ENCODE data around the gene ACKR3. TPM values are rescaled to one million over a fixed set of nuclear protein-coding genes. Genes with fewer than 3 reads are reported as not detected.

Gene ACKR3
- total RNA-seq, 1 donor from 2014 or later = 0.65 TPM

- Mint-ChIP-seq H3K27ac (no peak overlapping the region), H3K27me3 (ENCODE audit: insufficient read depth) (peaks cover 11% of the 10 kb centered on the region), H3K9me3 (no peaks in the 10 kb centered on the region), H3K4me1 (ENCODE audit: low read depth) (peaks cover 6% of the 10 kb centered on the region), H3K36me3 (ENCODE audit: low read depth) (no peaks in the 10 kb centered on the region), H3K4me3 (no peak overlapping the region)
- no peak for DNase-seq (ENCODE audit: low spot score)
- intact Hi-C loops (cut with micrococcal nuclease) = no loop called here
Observed at GRCh38 chr2:236603361-236604015, 33.9 kb downstream of the ACKR3 start.

- H3K27me3 Mint-ChIP-seq (ENCODE audit: insufficient read depth) = peaks cover 17% of the 10 kb centered on the region
Observed at GRCh38 chr2:236604575-236605344, 35.1 kb downstream of the ACKR3 start.

GRCh38 chr2:236605345-236605734 lies 35.7 kb downstream of the ACKR3 start:
- peaks cover 6% of the 10 kb centered on the region for H3K4me1 Mint-ChIP-seq (ENCODE audit: low read depth)
- peaks cover 17% of the 10 kb centered on the region for H3K27me3 Mint-ChIP-seq (ENCODE audit: insufficient read depth)
- H3K36me3 Mint-ChIP-seq (ENCODE audit: low read depth) = no peaks in the 10 kb centered on the region
- no peaks in the 10 kb centered on the region for H3K9me3 Mint-ChIP-seq
- no peak for DNase-seq (ENCODE audit: low spot score)
- H3K4me3 Mint-ChIP-seq = no peak overlapping the region
- H3K27ac Mint-ChIP-seq = no peak overlapping the region
- intact Hi-C loops (cut with micrococcal nuclease) = no loop called here

More at GRCh38 chr2:236604575-236605344, 35.1 kb downstream of the ACKR3 start:
- H3K36me3 Mint-ChIP-seq (ENCODE audit: low read depth) = no peaks in the 10 kb centered on the region
- intact Hi-C loops (cut with micrococcal nuclease) = no loop called here
- peaks cover 6% of the 10 kb centered on the region for H3K4me1 Mint-ChIP-seq (ENCODE audit: low read depth)
- H3K4me3 Mint-ChIP-seq = no peak overlapping the region
- no peak overlapping the region for H3K27ac Mint-ChIP-seq
- no peak for DNase-seq (ENCODE audit: low spot score)
- no peaks in the 10 kb centered on the region for H3K9me3 Mint-ChIP-seq

- H3K27me3 Mint-ChIP-seq (ENCODE audit: insufficient read depth) = peaks cover 17% of the 10 kb centered on the region
- peaks cover 6% of the 10 kb centered on the region for H3K4me1 Mint-ChIP-seq (ENCODE audit: low read depth)
- H3K27ac Mint-ChIP-seq = no peak overlapping the region
- H3K9me3 Mint-ChIP-seq = no peaks in the 10 kb centered on the region
- no peak overlapping the region for H3K4me3 Mint-ChIP-seq
- no peaks in the 10 kb centered on the region for H3K36me3 Mint-ChIP-seq (ENCODE audit: low read depth)
- DNase-seq (ENCODE audit: low spot score) = no peak
- intact Hi-C loops (cut with micrococcal nuclease) = no loop called here
Observed at GRCh38 chr2:236606023-236606422, 36.4 kb downstream of the ACKR3 start.

- Mint-ChIP-seq H3K4me3 (no peak overlapping the region), H3K9me3 (no peaks in the 10 kb centered on the region), H3K27me3 (ENCODE audit: insufficient read depth) (peaks cover 12% of the 10 kb centered on the region), H3K4me1 (ENCODE audit: low read depth) (peaks cover 6% of the 10 kb centered on the region), H3K36me3 (ENCODE audit: low read depth) (no peaks in the 10 kb centered on the region), H3K27ac (no peak overlapping the region)
- intact Hi-C loops (cut with micrococcal nuclease) = no loop called here
- no peak for DNase-seq (ENCODE audit: low spot score)
Observed at GRCh38 chr2:236607471-236608187, 38.0 kb downstream of the ACKR3 start.

GRCh38 chr2:236608188-236608525 lies 38.5 kb downstream of the ACKR3 start:
- Mint-ChIP-seq H3K27ac (no peak overlapping the region), H3K4me3 (no peak overlapping the region), H3K4me1 (ENCODE audit: low read depth) (peaks cover 6% of the 10 kb centered on the region), H3K36me3 (ENCODE audit: low read depth) (no peaks in the 10 kb centered on the region), H3K9me3 (no peaks in the 10 kb centered on the region), H3K27me3 (ENCODE audit: insufficient read depth) (peaks cover 12% of the 10 kb centered on the region)
- intact Hi-C loops (cut with micrococcal nuclease) = no loop called here
- DNase-seq (ENCODE audit: low spot score) = no peak

GRCh38 chr2:236608710-236609109 lies 39.1 kb downstream of the ACKR3 start:
- Mint-ChIP-seq H3K36me3 (ENCODE audit: low read depth) (no peaks in the 10 kb centered on the region), H3K27me3 (ENCODE audit: insufficient read depth) (peaks cover 12% of the 10 kb centered on the region), H3K27ac (no peak overlapping the region), H3K9me3 (no peaks in the 10 kb centered on the region), H3K4me1 (ENCODE audit: low read depth) (peaks cover 6% of the 10 kb centered on the region), H3K4me3 (no peak overlapping the region)
- no peak for DNase-seq (ENCODE audit: low spot score)
- intact Hi-C loops (cut with micrococcal nuclease) = no loop called here

- no peak for DNase-seq (ENCODE audit: low spot score)
- no peaks in the 10 kb centered on the region for H3K4me1 Mint-ChIP-seq (ENCODE audit: low read depth)
- no peak overlapping the region for H3K27ac Mint-ChIP-seq
- H3K27me3 Mint-ChIP-seq (ENCODE audit: insufficient read depth) = peaks cover 10% of the 10 kb centered on the region
- no peak overlapping the region for H3K4me3 Mint-ChIP-seq
- H3K36me3 Mint-ChIP-seq (ENCODE audit: low read depth) = no peaks in the 10 kb centered on the region
- intact Hi-C loops (cut with micrococcal nuclease) = no loop called here
- no peaks in the 10 kb centered on the region for H3K9me3 Mint-ChIP-seq
Observed at GRCh38 chr2:236610991-236611821, 41.6 kb downstream of the ACKR3 start.

- DNase-seq (ENCODE audit: low spot score) = no peak
- no peaks in the 10 kb centered on the region for H3K4me1 Mint-ChIP-seq (ENCODE audit: low read depth)
- H3K27ac Mint-ChIP-seq = no peak overlapping the region
- H3K9me3 Mint-ChIP-seq = no peaks in the 10 kb centered on the region
- intact Hi-C loops (cut with micrococcal nuclease) = no loop called here
- H3K27me3 Mint-ChIP-seq (ENCODE audit: insufficient read depth) = peaks cover 8% of the 10 kb centered on the region
- no peak overlapping the region for H3K4me3 Mint-ChIP-seq
- H3K36me3 Mint-ChIP-seq (ENCODE audit: low read depth) = no peaks in the 10 kb centered on the region
Observed at GRCh38 chr2:236612737-236613136, 43.1 kb downstream of the ACKR3 start.

GRCh38 chr2:236613612-236614011 lies 44.0 kb downstream of the ACKR3 start:
- Mint-ChIP-seq H3K4me1 (ENCODE audit: low read depth) (no peaks in the 10 kb centered on the region), H3K27ac (no peak overlapping the region), H3K36me3 (ENCODE audit: low read depth) (no peaks in the 10 kb centered on the region), H3K9me3 (no peaks in the 10 kb centered on the region), H3K27me3 (ENCODE audit: insufficient read depth) (peaks cover 8% of the 10 kb centered on the region), H3K4me3 (no peak overlapping the region)
- DNase-seq (ENCODE audit: low spot score) = no peak
- intact Hi-C loops (cut with micrococcal nuclease) = no loop called here

- intact Hi-C loops (cut with micrococcal nuclease) = no loop called here
- H3K27ac Mint-ChIP-seq = no peak overlapping the region
- DNase-seq (ENCODE audit: low spot score) = no peak
- H3K36me3 Mint-ChIP-seq (ENCODE audit: low read depth) = no peaks in the 10 kb centered on the region
- peaks cover 4% of the 10 kb centered on the region for H3K27me3 Mint-ChIP-seq (ENCODE audit: insufficient read depth)
- no peaks in the 10 kb centered on the region for H3K4me1 Mint-ChIP-seq (ENCODE audit: low read depth)
- no peaks in the 10 kb centered on the region for H3K9me3 Mint-ChIP-seq
- H3K4me3 Mint-ChIP-seq = no peak overlapping the region
Observed at GRCh38 chr2:236614551-236614950, 44.9 kb downstream of the ACKR3 start.

GRCh38 chr2:236616031-236616430 lies 46.4 kb downstream of the ACKR3 start:
- Mint-ChIP-seq H3K4me3 (no peak overlapping the region), H3K4me1 (ENCODE audit: low read depth) (peaks cover 7% of the 10 kb centered on the region), H3K36me3 (ENCODE audit: low read depth) (no peaks in the 10 kb centered on the region), H3K9me3 (no peaks in the 10 kb centered on the region), H3K27me3 (ENCODE audit: insufficient read depth) (peaks cover 7% of the 10 kb centered on the region), H3K27ac (no peak overlapping the region)
- intact Hi-C loops (cut with micrococcal nuclease) = no loop called here
- DNase-seq (ENCODE audit: low spot score) = no peak
